Glutamatergic neuron (in vitro differentiated cells): ENCODE results near the gene PSTPIP2. TPM values are rescaled to one million over a fixed set of nuclear protein-coding genes. Genes with fewer than 3 reads are reported as not detected.

ENCODE experiments used
- DNase-seq: peaks from one replicate; pipeline ENCODE4 v3.0.0; 2022
- H3K27ac Mint-ChIP-seq: one replicate; pipeline ENCODE4 v1.8.0; 2020; ENCODE audit warnings: mild to moderate bottlenecking, mixed read lengths, inconsistent platforms; ENCODE audit not compliant: unreplicated experiment
- H3K27me3 Mint-ChIP-seq: one replicate; pipeline ENCODE4 v1.8.0; 2020; ENCODE audit warnings: mild to moderate bottlenecking, moderate library complexity, mixed read lengths, inconsistent platforms; ENCODE audit not compliant: unreplicated experiment
- H3K36me3 Mint-ChIP-seq: one replicate; pipeline ENCODE4 v1.8.0; 2020; ENCODE audit warnings: mild to moderate bottlenecking, mixed read lengths, inconsistent platforms; ENCODE audit not compliant: unreplicated experiment
- H3K4me1 Mint-ChIP-seq: one replicate; pipeline ENCODE4 v1.8.0; 2020; ENCODE audit warnings: mild to moderate bottlenecking, low read depth, mixed read lengths, inconsistent platforms; ENCODE audit not compliant: unreplicated experiment
- H3K4me3 Mint-ChIP-seq: one replicate; pipeline ENCODE4 v1.8.0; 2020; ENCODE audit warnings: mild to moderate bottlenecking, mixed read lengths, inconsistent platforms; ENCODE audit not compliant: unreplicated experiment
- H3K9me3 Mint-ChIP-seq: one replicate; pipeline ENCODE4 v1.8.0; 2020; ENCODE audit warnings: mild to moderate bottlenecking, moderate library complexity, mixed read lengths, inconsistent platforms; ENCODE audit not compliant: unreplicated experiment
- CTCF ChIP-seq: fragments of 200-600 bp; sonication (generic); IDR thresholded peaks from one replicate; pipeline ENCODE4 v1.5.0; 2021; ENCODE audit not compliant: partially characterized antibody, unreplicated experiment
- total RNA-seq: library from RNA; stranded (reverse); fragmentation: NEBNext Ultra II Directional; extraction: Animal tissue kit (Norgen Biotek cat#: 25700); gene quantifications from one replicate; pipeline ENCODE4 v1.2.1, GENCODE V29; 2021; ENCODE audit not compliant: unreplicated experiment

The PSTPIP2 gene
- total RNA-seq, 1 donor from 2014 or later, result 0.20 TPM

- no peak overlapping the region for H3K27ac Mint-ChIP-seq
- no peak for DNase-seq
Observed at GRCh38 chr18:46034230-46034629, 37.8 kb downstream of the PSTPIP2 start.

GRCh38 chr18:46031741-46032140, 40.3 kb downstream of the PSTPIP2 start:
- peaks cover 1% of the 10 kb centered on the region for H3K9me3 Mint-ChIP-seq
- peaks cover 3% of the 10 kb centered on the region for H3K4me1 Mint-ChIP-seq
- H3K27ac Mint-ChIP-seq, result no peak overlapping the region
- DNase-seq, result no peak
- H3K36me3 Mint-ChIP-seq, result no peaks in the 10 kb centered on the region
- no peak for TF ChIP-seq CTCF
- H3K4me3 Mint-ChIP-seq, result no peak overlapping the region
- H3K27me3 Mint-ChIP-seq, result peaks cover 10% of the 10 kb centered on the region

More at GRCh38 chr18:46034230-46034629, 37.8 kb downstream of the PSTPIP2 start:
- Mint-ChIP-seq H3K4me3 (no peak overlapping the region), H3K27me3 (peaks cover 2% of the 10 kb centered on the region), H3K36me3 (no peaks in the 10 kb centered on the region), H3K4me1 (no peaks in the 10 kb centered on the region), H3K9me3 (no peaks in the 10 kb centered on the region)
- no peak for TF ChIP-seq CTCF

GRCh38 chr18:46028536-46028891, 43.5 kb downstream of the PSTPIP2 start:
- H3K27ac Mint-ChIP-seq, result no peak overlapping the region
- no peak for DNase-seq
- H3K36me3 Mint-ChIP-seq, result no peaks in the 10 kb centered on the region
- peaks cover 8% of the 10 kb centered on the region for H3K27me3 Mint-ChIP-seq
- peaks cover 1% of the 10 kb centered on the region for H3K9me3 Mint-ChIP-seq
- H3K4me3 Mint-ChIP-seq, result peak overlapping the region; percentile 85
- TF ChIP-seq CTCF, result no peak
- peaks cover 3% of the 10 kb centered on the region for H3K4me1 Mint-ChIP-seq

GRCh38 chr18:46019936-46020335, 52.1 kb downstream of the PSTPIP2 start:
- no peak for TF ChIP-seq CTCF
- Mint-ChIP-seq H3K4me1 (no peaks in the 10 kb centered on the region), H3K9me3 (no peaks in the 10 kb centered on the region), H3K4me3 (no peak overlapping the region), H3K36me3 (no peaks in the 10 kb centered on the region), H3K27me3 (no peaks in the 10 kb centered on the region), H3K27ac (no peak overlapping the region)
- no peak for DNase-seq

GRCh38 chr18:46013484-46014189, 58.4 kb downstream of the PSTPIP2 start:
- no peak for DNase-seq
- TF ChIP-seq CTCF, result no peak
- Mint-ChIP-seq H3K36me3 (no peaks in the 10 kb centered on the region), H3K9me3 (no peaks in the 10 kb centered on the region), H3K27me3 (peaks cover 3% of the 10 kb centered on the region), H3K4me3 (no peak overlapping the region), H3K4me1 (no peaks in the 10 kb centered on the region), H3K27ac (no peak overlapping the region)
